IMR-90 (cell line): Measurements from ENCODE around the gene FAM162A. TPM values are rescaled to one million over a fixed set of nuclear protein-coding genes. Genes with fewer than 3 reads are reported as not detected.

Experiments
- BHLHE40 ChIP-seq: fragments of 150-350 bp; IDR thresholded peaks from 2 replicates; pipeline ENCODE4 v1.6.1; 2016; ENCODE audit warnings: mild to moderate bottlenecking, low read depth, low read length
- CHD1 ChIP-seq: IDR thresholded peaks from 2 replicates; pipeline ENCODE4 v1.6.1; 2012; ENCODE audit warnings: low read depth, low read length, improper control_type of control experiment
- MAFK ChIP-seq: IDR thresholded peaks from 2 replicates; pipeline ENCODE4 v1.6.1; 2012; ENCODE audit warnings: low read depth, low read length, improper control_type of control experiment
- NFE2L2 ChIP-seq: fragments of 150-350 bp; IDR thresholded peaks from 2 replicates; pipeline ENCODE4 v1.6.1; 2016; ENCODE audit warnings: low read depth, mild to moderate bottlenecking, low read length
- RCOR1 ChIP-seq: IDR thresholded peaks from 2 replicates; pipeline ENCODE4 v1.6.1; 2012; ENCODE audit warnings: mild to moderate bottlenecking, low read length, improper control_type of control experiment; ENCODE audit not compliant: insufficient replicate concordance
- SMC3 ChIP-seq: fragments of 150-350 bp; IDR thresholded peaks from 2 replicates; pipeline ENCODE4 v1.6.1; 2016; ENCODE audit warnings: low read depth, mild to moderate bottlenecking, antibody characterized with exemption, low read length, moderate library complexity
- polyA plus RNA-seq, 3 experiments: library from polyadenylated mRNA; depleted of rRNA; stranded (reverse); fragments of >200 nt; gene quantifications; 2 replicates each; pipeline ENCODE4 v1.2.3, GENCODE V29; 2012; ENCODE audit warnings: low replicate concordance in 1 of 3
- total RNA-seq: library from RNA; depleted of rRNA; stranded (reverse); fragments of >200 nt; gene quantifications from 2 replicates; pipeline ENCODE4 v1.2.3, GENCODE V29; 2012

Gene FAM162A
- total and polyA plus RNA-seq, 2 of the 4 experiments (the other 2 are of a cell fraction): 33.9 to 66.8 TPM

GRCh38 chr3:122383771-122384697 lies at the start of gene FAM162A (continued):
- TF ChIP-seq SMC3 (no peak), RCOR1 (no peak), CHD1 (no peak; the same call in none of the 2 replicates), MAFK (no peak), BHLHE40 (no peak), NFE2L2 (no peak)
